SK-N-SH (cell line): ENCODE results near the gene CYP4F12. TPM values are rescaled to one million over a fixed set of nuclear protein-coding genes. Genes with fewer than 3 reads are reported as not detected.
A peak's percentile ranks its signal among the peaks of the same experiment; 100 is the strongest.

Experiments
- CTCF ChIA-PET: fragments of 300-600, 350-600 bp; formaldehyde crosslinking; extraction: SDS; loops from one replicate; lab custom pipeline; 2021; lab: Yijun Ruan, JAX
- POLR2A ChIA-PET: fragments of 350-600 bp; sonication (Branson Sonifier 250); formaldehyde crosslinking; extraction: SDS; loops from one replicate; lab custom pipeline; 2020; ENCODE audit warnings: antibody characterized with exemption, inconsistent platforms; lab: Yijun Ruan, JAX
- DNase-seq: peaks from one replicate; pipeline ENCODE4 v3.0.0; 2012
- H2AFZ ChIP-seq: fragments of 200-600 bp; sonication (generic); 2 replicates; pipeline ENCODE4 v1.8.1; 2016; ENCODE audit warnings: antibody characterized with exemption, mild to moderate bottlenecking, low read depth
- H3F3A ChIP-seq: fragments of 200-600 bp; sonication (generic); replicated peaks from 2 replicates; pipeline ENCODE3; 2016; ENCODE audit warnings: antibody characterized with exemption, mild to moderate bottlenecking; ENCODE audit not compliant: insufficient read depth
- H3K27ac ChIP-seq, 2 experiments: fragments of 200-500 bp in 1 of 2; fragments of 200-600 bp in 1 of 2; sonication (Bioruptor generic) in 1 of 2; sonication (generic), shearing (Covaris generic) in 1 of 2; 2 replicates each; pipeline versions ENCODE4 v1.5.1 to v1.6.1; 2014 to 2016; ENCODE audit warnings: low read depth in 2 of 2, inconsistent platforms in 1 of 2, low read length in 1 of 2, mild to moderate bottlenecking in 1 of 2, mixed read lengths in 1 of 2
- H3K27me3 ChIP-seq: fragments of 200-600 bp; sonication (generic), shearing (Covaris generic); 2 replicates; pipeline ENCODE4 v1.6.1; 2016; ENCODE audit warnings: mixed run types; ENCODE audit not compliant: insufficient read depth
- H3K36me3 ChIP-seq, 2 experiments: fragments of 200-500 bp in 1 of 2; fragments of 200-600 bp in 1 of 2; sonication (Bioruptor generic) in 1 of 2; sonication (generic) in 1 of 2; replicated peaks in 1 of 2; 2 replicates each; pipeline versions ENCODE3 to v1.5.1; 2014 to 2016; ENCODE audit warnings: low read length in 1 of 2, mild to moderate bottlenecking in 1 of 2; ENCODE audit not compliant: insufficient read depth in 2 of 2, control insufficient read depth in 1 of 2
- H3K4me1 ChIP-seq, 2 experiments: fragments of 200-500 bp in 1 of 2; fragments of 200-600 bp in 1 of 2; sonication (Bioruptor generic) in 1 of 2; sonication (generic), shearing (Covaris generic) in 1 of 2; 2 replicates each; pipeline versions ENCODE4 v1.5.1 to v1.6.1; 2014 to 2016; ENCODE audit warnings: low read depth in 1 of 2, low read length in 1 of 2, mixed run types in 1 of 2; ENCODE audit not compliant: insufficient read depth in 2 of 2, control insufficient read depth in 1 of 2
- H3K4me2 ChIP-seq: fragments of 200-600 bp; sonication (generic), shearing (Covaris generic); 2 replicates; pipeline ENCODE4 v1.6.1; 2017; ENCODE audit warnings: mixed run types
- H3K4me3 ChIP-seq, 2 experiments: fragments of 200-500 bp in 1 of 2; fragments of 200-600 bp in 1 of 2; sonication (Bioruptor generic) in 1 of 2; sonication (generic), shearing (Covaris generic) in 1 of 2; 2 replicates each; pipeline versions ENCODE4 v1.5.1 to v1.8.1; 2014 to 2016; ENCODE audit warnings: low read depth in 2 of 2, inconsistent platforms in 1 of 2, low read length in 1 of 2, mild to moderate bottlenecking in 1 of 2, mixed read lengths in 1 of 2, moderate library complexity in 1 of 2
- H3K79me2 ChIP-seq: fragments of 200-600 bp; sonication (generic); 2 replicates; pipeline ENCODE4 v1.8.1; 2017; ENCODE audit warnings: mild to moderate bottlenecking; ENCODE audit not compliant: insufficient read depth
- H3K9ac ChIP-seq: fragments of 200-600 bp; sonication (generic); 2 replicates; pipeline ENCODE4 v1.6.1; 2017; ENCODE audit warnings: mixed run types
- H3K9me2 ChIP-seq: fragments of 200-600 bp; sonication (generic); 2 replicates; pipeline ENCODE4 v1.6.1; 2017; ENCODE audit warnings: mixed run types
- H3K9me3 ChIP-seq: fragments of 200-600 bp; sonication (generic); 2 replicates; pipeline ENCODE4 v1.6.1; 2017; ENCODE audit warnings: mixed run types, mild to moderate bottlenecking, moderate library complexity
- H4K20me1 ChIP-seq: fragments of 200-600 bp; sonication (generic); 2 replicates; pipeline ENCODE4 v1.6.1; 2017; ENCODE audit warnings: mild to moderate bottlenecking, mixed run types; ENCODE audit not compliant: insufficient read depth
- CHD2 ChIP-seq: fragments of 150-350 bp; IDR thresholded peaks from 2 replicates; pipeline ENCODE4 v1.6.1; 2018; ENCODE audit warnings: low read length; ENCODE audit not compliant: partially characterized antibody
- EZH2phosphoT487 ChIP-seq: fragments of 200-600 bp; sonication (generic); IDR thresholded peaks from 2 replicates; pipeline ENCODE4 v1.6.1; 2017; ENCODE audit warnings: low read depth, mixed run types, mild to moderate bottlenecking, antibody characterized with exemption, moderate library complexity, borderline replicate concordance
- FOSL2 ChIP-seq: IDR thresholded peaks from 2 replicates; pipeline ENCODE4 v1.4.0; 2012; ENCODE audit warnings: low read depth, mild to moderate bottlenecking, moderate library complexity, borderline replicate concordance
- FOXJ3 ChIP-seq: sonication (generic); formaldehyde crosslinking; IDR thresholded peaks from 2 replicates; pipeline ENCODE4 v1.5.1; 2020; ENCODE audit warnings: mild to moderate bottlenecking, missing genetic modification reagents
- JUND ChIP-seq: IDR thresholded peaks from 2 replicates; pipeline ENCODE4 v1.4.0; 2012
- MEF2A ChIP-seq: IDR thresholded peaks from 2 replicates; pipeline ENCODE4 v1.4.0; 2012; ENCODE audit warnings: low read depth, borderline replicate concordance
- MXI1 ChIP-seq: IDR thresholded peaks from 2 replicates; pipeline ENCODE4 v1.6.1; 2012; ENCODE audit warnings: mild to moderate bottlenecking, low read depth, low read length, improper control_type of control experiment
- NFIC ChIP-seq: IDR thresholded peaks from 2 replicates; pipeline ENCODE4 v1.4.0; 2012; ENCODE audit warnings: borderline replicate concordance
- NRF1 ChIP-seq: IDR thresholded peaks from 2 replicates; pipeline ENCODE4 v1.6.1; 2012; ENCODE audit warnings: low read depth, mild to moderate bottlenecking, low read length
- RAD21 ChIP-seq: IDR thresholded peaks from 2 replicates; pipeline ENCODE4 v1.6.1; 2012; ENCODE audit warnings: mild to moderate bottlenecking, low read length
- RFX5 ChIP-seq: IDR thresholded peaks from 2 replicates; pipeline ENCODE4 v1.6.1; 2012; ENCODE audit warnings: mild to moderate bottlenecking, improper control_type of control experiment, low read length
- RXRA ChIP-seq: IDR thresholded peaks from 2 replicates; pipeline ENCODE4 v1.4.0; 2012; ENCODE audit warnings: low read depth, mild to moderate bottlenecking, borderline replicate concordance
- SIN3A ChIP-seq: IDR thresholded peaks from 2 replicates; pipeline ENCODE4 v1.6.1; 2012; ENCODE audit warnings: low read depth, mild to moderate bottlenecking, low read length, moderate library complexity, borderline replicate concordance
- SMC3 ChIP-seq: IDR thresholded peaks from 2 replicates; pipeline ENCODE4 v1.6.1; 2012; ENCODE audit warnings: low read depth, low read length, improper control_type of control experiment
- TAF1 ChIP-seq: IDR thresholded peaks from 2 replicates; pipeline ENCODE4 v1.6.1; 2012; ENCODE audit warnings: low read depth, mild to moderate bottlenecking, low read length, moderate library complexity, borderline replicate concordance
- TEAD4 ChIP-seq: IDR thresholded peaks from 2 replicates; pipeline ENCODE4 v1.4.0; 2012; ENCODE audit warnings: mild to moderate bottlenecking, borderline replicate concordance; ENCODE audit not compliant: insufficient read depth
- WGBS: methylation state at CpG from one replicate; pipeline ENCODE4 v1.1.6; 2017; ENCODE audit warnings: low lambda C conversion rate; 5-methylcytosine and 5-hydroxymethylcytosine counted together
- polyA plus RNA-seq, 3 experiments: library from polyadenylated mRNA; depleted of rRNA; stranded (reverse); fragments of >200 nt; gene quantifications; 2 replicates each; pipeline ENCODE4 v1.2.3, GENCODE V29; 2012
- TF ChIP-seq, protein P1 (sequence below): fragments of 200-600 bp; sonication (generic); IDR thresholded peaks from 2 replicates; pipeline ENCODE4 v1.6.1; 2017; ENCODE audit warnings: antibody characterized with exemption, mild to moderate bottlenecking, moderate library complexity
- TF ChIP-seq, protein P2 (sequence below): IDR thresholded peaks from 2 replicates; pipeline ENCODE4; 2012
- TF ChIP-seq, protein P3 (sequence below): fragments of 150-350 bp; IDR thresholded peaks from 2 replicates; pipeline ENCODE4 v1.6.1; 2017; ENCODE audit warnings: antibody characterized with exemption, low read length, low read depth, borderline replicate concordance
- TF ChIP-seq, protein P4 (sequence below): IDR thresholded peaks from 2 replicates; pipeline ENCODE4 v1.4.0; 2012; ENCODE audit warnings: low read depth, borderline replicate concordance
- TF ChIP-seq, protein P5 (sequence below): IDR thresholded peaks from 2 replicates; pipeline ENCODE4 v1.4.0; 2012; ENCODE audit warnings: low read depth, borderline replicate concordance

Gene CYP4F12
- polyA plus RNA-seq, 1 of the 3 experiments (the other 2 are of a cell fraction): not detected

DNA sequence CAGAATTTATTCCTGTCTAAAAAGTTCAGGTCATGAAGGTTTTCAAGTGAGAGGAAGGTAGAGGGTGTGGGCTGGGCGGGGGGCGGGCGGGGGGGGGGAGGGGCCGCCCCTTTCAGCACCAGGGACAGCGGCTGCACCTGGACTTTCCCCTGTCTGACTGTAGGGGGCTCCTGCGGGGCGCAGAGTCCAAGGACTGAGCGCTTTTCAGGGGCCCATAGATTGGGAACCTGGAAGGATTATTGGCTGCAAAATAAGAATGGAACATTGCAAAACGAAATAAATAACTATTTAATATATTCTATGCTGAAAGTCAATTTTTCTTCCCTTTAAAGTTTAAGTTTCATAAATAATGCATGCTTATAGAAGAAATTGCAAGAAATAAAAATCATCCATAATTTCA, 41.1 kb upstream of the CYP4F12 start (continued):
- TF ChIP-seq, protein P1, sequence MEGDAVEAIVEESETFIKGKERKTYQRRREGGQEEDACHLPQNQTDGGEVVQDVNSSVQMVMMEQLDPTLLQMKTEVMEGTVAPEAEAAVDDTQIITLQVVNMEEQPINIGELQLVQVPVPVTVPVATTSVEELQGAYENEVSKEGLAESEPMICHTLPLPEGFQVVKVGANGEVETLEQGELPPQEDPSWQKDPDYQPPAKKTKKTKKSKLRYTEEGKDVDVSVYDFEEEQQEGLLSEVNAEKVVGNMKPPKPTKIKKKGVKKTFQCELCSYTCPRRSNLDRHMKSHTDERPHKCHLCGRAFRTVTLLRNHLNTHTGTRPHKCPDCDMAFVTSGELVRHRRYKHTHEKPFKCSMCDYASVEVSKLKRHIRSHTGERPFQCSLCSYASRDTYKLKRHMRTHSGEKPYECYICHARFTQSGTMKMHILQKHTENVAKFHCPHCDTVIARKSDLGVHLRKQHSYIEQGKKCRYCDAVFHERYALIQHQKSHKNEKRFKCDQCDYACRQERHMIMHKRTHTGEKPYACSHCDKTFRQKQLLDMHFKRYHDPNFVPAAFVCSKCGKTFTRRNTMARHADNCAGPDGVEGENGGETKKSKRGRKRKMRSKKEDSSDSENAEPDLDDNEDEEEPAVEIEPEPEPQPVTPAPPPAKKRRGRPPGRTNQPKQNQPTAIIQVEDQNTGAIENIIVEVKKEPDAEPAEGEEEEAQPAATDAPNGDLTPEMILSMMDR: peak; percentile 51
- TF ChIP-seq, protein P2, sequence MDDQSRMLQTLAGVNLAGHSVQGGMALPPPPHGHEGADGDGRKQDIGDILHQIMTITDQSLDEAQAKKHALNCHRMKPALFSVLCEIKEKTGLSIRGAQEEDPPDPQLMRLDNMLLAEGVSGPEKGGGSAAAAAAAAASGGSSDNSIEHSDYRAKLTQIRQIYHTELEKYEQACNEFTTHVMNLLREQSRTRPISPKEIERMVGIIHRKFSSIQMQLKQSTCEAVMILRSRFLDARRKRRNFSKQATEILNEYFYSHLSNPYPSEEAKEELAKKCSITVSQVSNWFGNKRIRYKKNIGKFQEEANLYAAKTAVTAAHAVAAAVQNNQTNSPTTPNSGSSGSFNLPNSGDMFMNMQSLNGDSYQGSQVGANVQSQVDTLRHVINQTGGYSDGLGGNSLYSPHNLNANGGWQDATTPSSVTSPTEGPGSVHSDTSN: no peak
- TF ChIP-seq CHD2 (no peak), FOXJ3 (CRISPR knock-in tag) (no peak), RXRA (no peak)

DNA sequence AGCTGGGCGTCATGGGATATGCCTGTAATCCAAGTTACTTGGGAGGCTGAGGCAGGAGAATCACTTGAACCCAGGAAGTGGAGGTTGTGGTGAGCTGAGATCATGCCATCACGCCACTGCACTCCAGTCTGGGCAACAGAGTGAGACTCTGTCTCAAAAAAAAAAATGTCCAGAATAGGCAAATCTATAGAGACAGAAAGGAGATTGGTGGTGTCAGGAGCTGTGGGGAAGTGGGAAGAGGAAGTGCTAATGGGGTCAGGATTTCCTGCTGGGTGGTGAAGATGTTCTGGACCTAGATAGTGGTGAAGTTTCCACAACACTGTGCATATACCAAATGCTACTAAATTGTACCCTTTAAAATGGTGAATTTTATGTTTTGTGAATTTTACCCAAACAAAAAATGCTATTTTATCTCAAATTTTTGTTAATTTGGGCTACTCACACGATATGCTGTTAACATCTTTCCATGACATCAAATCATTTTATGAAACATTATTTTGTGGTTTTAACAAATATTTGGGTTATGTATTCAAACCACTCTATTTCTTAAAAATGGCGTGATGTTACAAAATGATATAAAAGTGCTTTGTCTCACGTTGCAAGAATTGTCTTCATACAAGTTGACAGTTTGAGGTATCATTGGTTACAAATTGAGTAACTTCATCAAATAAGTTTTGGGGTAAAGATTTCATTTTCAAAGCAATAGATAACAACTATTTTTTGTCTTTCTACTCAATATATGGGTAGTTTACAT, 39.6 kb upstream of the CYP4F12 start:
- no peak overlapping the region for H3K4me2 ChIP-seq
- no peak overlapping the region for H2AFZ ChIP-seq
- 11% methylated on average over 5 of the region's 5 CpGs for WGBS
- H3K27ac ChIP-seq: no peak overlapping the region
- H3K4me1 ChIP-seq: no peaks in the 10 kb centered on the region
- POLR2A ChIA-PET: no interaction called here
- no peaks in the 10 kb centered on the region for H3K36me3 ChIP-seq
- no peaks in the 10 kb centered on the region for H3K9me3 ChIP-seq
- H3K9me2 ChIP-seq: no peaks in the 10 kb centered on the region
- H3F3A ChIP-seq: no peaks in the 10 kb centered on the region
- CTCF ChIA-PET: no interaction called here
- DNase-seq: no peak
- no peak overlapping the region for H3K4me3 ChIP-seq
- no peaks in the 10 kb centered on the region for H3K27me3 ChIP-seq
- H3K79me2 ChIP-seq: no peaks in the 10 kb centered on the region
- TF ChIP-seq MEF2A (no peak), SMC3 (no peak), RXRA (no peak), NFIC (no peak), RAD21 (no peak), FOSL2 (no peak), SIN3A (no peak), CHD2 (no peak), TEAD4 (no peak), NRF1 (no peak), MXI1 (no peak), EZH2phosphoT487 (no peak), RFX5 (no peak), JUND (no peak), TAF1 (no peak)
- TF ChIP-seq, protein P3, sequence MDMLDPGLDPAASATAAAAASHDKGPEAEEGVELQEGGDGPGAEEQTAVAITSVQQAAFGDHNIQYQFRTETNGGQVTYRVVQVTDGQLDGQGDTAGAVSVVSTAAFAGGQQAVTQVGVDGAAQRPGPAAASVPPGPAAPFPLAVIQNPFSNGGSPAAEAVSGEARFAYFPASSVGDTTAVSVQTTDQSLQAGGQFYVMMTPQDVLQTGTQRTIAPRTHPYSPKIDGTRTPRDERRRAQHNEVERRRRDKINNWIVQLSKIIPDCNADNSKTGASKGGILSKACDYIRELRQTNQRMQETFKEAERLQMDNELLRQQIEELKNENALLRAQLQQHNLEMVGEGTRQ: no peak
- TF ChIP-seq, protein P4, sequence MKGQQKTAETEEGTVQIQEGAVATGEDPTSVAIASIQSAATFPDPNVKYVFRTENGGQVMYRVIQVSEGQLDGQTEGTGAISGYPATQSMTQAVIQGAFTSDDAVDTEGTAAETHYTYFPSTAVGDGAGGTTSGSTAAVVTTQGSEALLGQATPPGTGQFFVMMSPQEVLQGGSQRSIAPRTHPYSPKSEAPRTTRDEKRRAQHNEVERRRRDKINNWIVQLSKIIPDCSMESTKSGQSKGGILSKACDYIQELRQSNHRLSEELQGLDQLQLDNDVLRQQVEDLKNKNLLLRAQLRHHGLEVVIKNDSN: no peak
- TF ChIP-seq, protein P5, sequence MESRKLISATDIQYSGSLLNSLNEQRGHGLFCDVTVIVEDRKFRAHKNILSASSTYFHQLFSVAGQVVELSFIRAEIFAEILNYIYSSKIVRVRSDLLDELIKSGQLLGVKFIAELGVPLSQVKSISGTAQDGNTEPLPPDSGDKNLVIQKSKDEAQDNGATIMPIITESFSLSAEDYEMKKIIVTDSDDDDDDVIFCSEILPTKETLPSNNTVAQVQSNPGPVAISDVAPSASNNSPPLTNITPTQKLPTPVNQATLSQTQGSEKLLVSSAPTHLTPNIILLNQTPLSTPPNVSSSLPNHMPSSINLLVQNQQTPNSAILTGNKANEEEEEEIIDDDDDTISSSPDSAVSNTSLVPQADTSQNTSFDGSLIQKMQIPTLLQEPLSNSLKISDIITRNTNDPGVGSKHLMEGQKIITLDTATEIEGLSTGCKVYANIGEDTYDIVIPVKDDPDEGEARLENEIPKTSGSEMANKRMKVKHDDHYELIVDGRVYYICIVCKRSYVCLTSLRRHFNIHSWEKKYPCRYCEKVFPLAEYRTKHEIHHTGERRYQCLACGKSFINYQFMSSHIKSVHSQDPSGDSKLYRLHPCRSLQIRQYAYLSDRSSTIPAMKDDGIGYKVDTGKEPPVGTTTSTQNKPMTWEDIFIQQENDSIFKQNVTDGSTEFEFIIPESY: no peak
- no peaks in the 10 kb centered on the region for H4K20me1 ChIP-seq
- H3K9ac ChIP-seq: no peak overlapping the region
